ENCODE data around the gene METTL18. TPM values are rescaled to one million over a fixed set of nuclear protein-coding genes. Genes with fewer than 3 reads are reported as not detected.

Gene METTL18
- polyA plus RNA-seq, 1 of the 3 experiments (the other 2 are of a cell fraction): 1.7 TPM

GRCh38 chr1:169821500-169821899 lies 26.8 kb upstream of the METTL18 start:
- WGBS (ENCODE audit: low lambda C conversion rate): 91% methylated on average over 7 of the region's 7 CpGs
- CTCF ChIA-PET: interaction anchor here (1.0 kb wide), 1 partner anchor 11 kb away, joined by 4 read pairs; no protein-coding TSS in a partner anchor
- H3K4me3 ChIP-seq (ENCODE audit: low read depth in 2 of 2, low read length in 1 of 2): no peak overlapping the region
- no peaks in the 10 kb centered on the region for H3F3A ChIP-seq (replicated peaks; ENCODE audit: insufficient read depth)
- no peak overlapping the region for H2AFZ ChIP-seq (ENCODE audit: low read depth)
- POLR2A ChIA-PET: no interaction called here
- H3K9ac ChIP-seq: no peak overlapping the region
- no peaks in the 10 kb centered on the region for H3K4me1 ChIP-seq (ENCODE audit: control insufficient read depth in 1 of 2, insufficient read depth in 2 of 2, low read depth in 1 of 2, low read length in 1 of 2)
- H3K27me3 ChIP-seq (ENCODE audit: insufficient read depth): no peaks in the 10 kb centered on the region
- H3K79me2 ChIP-seq (ENCODE audit: insufficient read depth): no peaks in the 10 kb centered on the region
- TF ChIP-seq YY1 (IDR thresholded peaks at IDR 0.05; ENCODE audit: low read depth): no peak
- no peak for TF ChIP-seq MXI1 (IDR thresholded peaks at IDR 0.05; ENCODE audit: low read depth, low read length)
- no peak for TF ChIP-seq FOSL2 (IDR thresholded peaks at IDR 0.05; ENCODE audit: borderline replicate concordance, low read depth)
- no peak for TF ChIP-seq TEAD4 (IDR thresholded peaks at IDR 0.05; ENCODE audit: borderline replicate concordance, insufficient read depth)
- TF ChIP-seq REST (IDR thresholded peaks at IDR 0.05; ENCODE audit: low read depth, low read length): no peak
- no peak for TF ChIP-seq EP300 (IDR thresholded peaks at IDR 0.05; ENCODE audit: borderline replicate concordance in 1 of 2, low read depth in 1 of 2, low read length in 1 of 2)
- no peak for TF ChIP-seq EZH2phosphoT487 (IDR thresholded peaks at IDR 0.05; ENCODE audit: borderline replicate concordance, low read depth)
- no peak for TF ChIP-seq RCOR1 (IDR thresholded peaks at IDR 0.05; ENCODE audit: low read length)
- TF ChIP-seq NFIC (IDR thresholded peaks at IDR 0.05; ENCODE audit: borderline replicate concordance): no peak
- TF ChIP-seq TAF1 (IDR thresholded peaks at IDR 0.05; ENCODE audit: borderline replicate concordance, low read depth, low read length): no peak
- no peak for TF ChIP-seq NRF1 (IDR thresholded peaks at IDR 0.05; ENCODE audit: low read depth, low read length)
- no peak for TF ChIP-seq PBX3 (IDR thresholded peaks at IDR 0.05)
- TF ChIP-seq SIN3A (IDR thresholded peaks at IDR 0.05; ENCODE audit: borderline replicate concordance, low read depth, low read length): no peak
- no peak for TF ChIP-seq GABPA (IDR thresholded peaks at IDR 0.05; ENCODE audit: low read depth)
- TF ChIP-seq SMC3 (IDR thresholded peaks at IDR 0.05; ENCODE audit: low read depth, low read length): no peak
- no peak for TF ChIP-seq RXRA (IDR thresholded peaks at IDR 0.05; ENCODE audit: borderline replicate concordance, low read depth)
- H3K9me3 ChIP-seq: no peaks in the 10 kb centered on the region
- H4K20me1 ChIP-seq (ENCODE audit: insufficient read depth): no peaks in the 10 kb centered on the region
- H3K27ac ChIP-seq (ENCODE audit: low read depth in 2 of 2, low read length in 1 of 2): no peak overlapping the region
- no peaks in the 10 kb centered on the region for H3K9me2 ChIP-seq
- DNase-seq: no peak
- peaks cover 29 to 30% of the 10 kb centered on the region in 2 experiments for H3K36me3 ChIP-seq (replicated peaks in 1 of 2; ENCODE audit: control insufficient read depth in 1 of 2, insufficient read depth in 2 of 2, low read length in 1 of 2)
- H3K4me2 ChIP-seq: no peak overlapping the region

Data from SK-N-SH (cell line).